Astrocyte of the spinal cord (primary cell): ENCODE results near the gene SGIP1.
A peak's percentile ranks its signal among the peaks of the same experiment; 100 is the strongest.

Experiments used
- DNase-seq: peaks from one replicate; pipeline ENCODE4 v3.0.0; 2011; ENCODE audit warnings: low read depth, low spot score
- H3K4me3 ChIP-seq: 2 replicates; pipeline ENCODE4 v1.5.1; 2011; ENCODE audit warnings: low read depth, mild to moderate bottlenecking, low read length, moderate library complexity
- CTCF ChIP-seq: IDR thresholded peaks from 2 replicates; pipeline ENCODE4 v1.5.1; 2012; ENCODE audit warnings: low read depth, mild to moderate bottlenecking, low read length, inconsistent platforms
- in situ Hi-C: cut with HindIII; loops from 2 replicates; pipeline ENCODE4 v1.10.0; 2017; ENCODE audit warnings: low sequenced_read_pairs

The SGIP1 gene

GRCh38 chr1:66648901-66649595, 115.1 kb downstream of the SGIP1 start:
- in situ Hi-C loops, result no loop called here
- no peak for DNase-seq
- H3K4me3 ChIP-seq, result no peak overlapping the region
- no peak for TF ChIP-seq CTCF

- in situ Hi-C loops, result no loop called here
- no peak overlapping the region for H3K4me3 ChIP-seq
- peak; percentile 8 for TF ChIP-seq CTCF
- peak; percentile 59 for DNase-seq
These were observed 118.6 kb downstream of the SGIP1 start for GRCh38 chr1:66652556-66652955.

GRCh38 chr1:66654643-66655042, 120.7 kb downstream of the SGIP1 start:
- in situ Hi-C loops, result no loop called here
- no peak for TF ChIP-seq CTCF
- DNase-seq, result no peak
- no peak overlapping the region for H3K4me3 ChIP-seq

- no peak for DNase-seq
- TF ChIP-seq CTCF, result no peak
- no peak overlapping the region for H3K4me3 ChIP-seq
- in situ Hi-C loops, result no loop called here
These were observed 137.5 kb downstream of the SGIP1 start for GRCh38 chr1:66671455-66671854.

GRCh38 chr1:66676613-66677298, 142.8 kb downstream of the SGIP1 start:
- no peak for TF ChIP-seq CTCF
- peak; percentile 91 for DNase-seq
- no peak overlapping the region for H3K4me3 ChIP-seq
- in situ Hi-C loops, result no loop called here

GRCh38 chr1:66678146-66678545, 144.2 kb downstream of the SGIP1 start:
- in situ Hi-C loops, result no loop called here

More at GRCh38 chr1:66678146-66678545, 144.2 kb downstream of the SGIP1 start:
- H3K4me3 ChIP-seq, result no peak overlapping the region
- no peak for DNase-seq
- no peak for TF ChIP-seq CTCF
